OCI-LY7 (cell line): ENCODE measurements around the gene TXNL4A. TPM values are rescaled to one million over a fixed set of nuclear protein-coding genes. Genes with fewer than 3 reads are reported as not detected.
A peak's percentile ranks its signal among the peaks of the same experiment; 100 is the strongest.

Source experiments
- BruUV-seq: library from RNA; stranded (reverse); fragments of 400-500 nt; replicated peaks from 2 replicates; lab custom pipeline; 2021; lab: Mats Ljungman, UMichigan
- CTCF ChIA-PET: fragments of 300-600 bp; sonication (Branson Sonifier 250); formaldehyde crosslinking; loops from one replicate; lab custom pipeline; 2022; ENCODE audit warnings: antibody characterized with exemption; ENCODE audit not compliant: unreplicated experiment; lab: Charles Lee
- POLR2A ChIA-PET: fragments of 300-600 bp; sonication (Branson Sonifier 250); formaldehyde crosslinking; loops from one replicate; lab custom pipeline; 2022; ENCODE audit warnings: antibody characterized with exemption; lab: Charles Lee
- DNase-seq: peaks from one replicate; pipeline ENCODE4 v3.0.0-alpha.2; 2015; ENCODE audit warnings: low spot score
- H2AFZ ChIP-seq: fragments of 200-600 bp; sonication (generic), shearing (Covaris generic); 2 replicates; pipeline ENCODE4 v1.6.1; 2014; ENCODE audit warnings: mild to moderate bottlenecking, antibody characterized with exemption, low read length, moderate library complexity
- H3K27ac ChIP-seq: fragments of 200-600 bp; sonication (generic); 2 replicates; pipeline ENCODE4 v1.5.1; 2014; ENCODE audit warnings: mixed run types, low read depth, mild to moderate bottlenecking, moderate library complexity, low read length, inconsistent platforms; ENCODE audit not compliant: poor library complexity, severe bottlenecking
- H3K36me3 ChIP-seq: fragments of 200-600 bp; sonication (generic); 2 replicates; pipeline ENCODE4 v1.6.1; 2014; ENCODE audit warnings: mild to moderate bottlenecking, antibody characterized with exemption, low read length, moderate library complexity, mixed read lengths; ENCODE audit not compliant: insufficient read depth
- H3K4me1 ChIP-seq: fragments of 200-600 bp; sonication (generic); 2 replicates; pipeline ENCODE4 v1.5.1; 2014; ENCODE audit warnings: mild to moderate bottlenecking, low read length; ENCODE audit not compliant: insufficient read depth, poor library complexity, severe bottlenecking
- H3K4me2 ChIP-seq: fragments of 200-600 bp; sonication (generic); 2 replicates; pipeline ENCODE4 v1.6.1; 2014; ENCODE audit warnings: mild to moderate bottlenecking, low read length
- H3K4me3 ChIP-seq: fragments of 200-600 bp; sonication (generic); 2 replicates; pipeline ENCODE4 v1.5.1; 2014; ENCODE audit warnings: mild to moderate bottlenecking, low read depth, low read length; ENCODE audit not compliant: poor library complexity, severe bottlenecking
- H3K79me2 ChIP-seq: fragments of 200-600 bp; sonication (generic); 2 replicates; pipeline ENCODE4 v1.6.1; 2016; ENCODE audit warnings: low read depth, mild to moderate bottlenecking, low read length, moderate library complexity, mixed read lengths; ENCODE audit not compliant: insufficient read depth
- H3K9me2 ChIP-seq: fragments of 200-600 bp; sonication (generic); 2 replicates; pipeline ENCODE4 v1.6.1; 2016; ENCODE audit warnings: mild to moderate bottlenecking, low read length, mixed read lengths; ENCODE audit not compliant: insufficient read depth
- H3K9me3 ChIP-seq: fragments of 200-600 bp; sonication (generic); 2 replicates; pipeline ENCODE4 v1.6.1; 2014; ENCODE audit warnings: mild to moderate bottlenecking, mixed run types, low read length, mixed read lengths
- H4K20me1 ChIP-seq: fragments of 200-600 bp; sonication (generic); 2 replicates; pipeline ENCODE4 v1.6.1; 2014; ENCODE audit warnings: mild to moderate bottlenecking, antibody characterized with exemption, low read length, moderate library complexity, mixed read lengths; ENCODE audit not compliant: insufficient read depth
- EZH2phosphoT487 ChIP-seq: fragments of 200-600 bp; sonication (generic); IDR thresholded peaks from 2 replicates; pipeline ENCODE4 v1.6.1; 2018; ENCODE audit warnings: low read depth, borderline replicate concordance, mild to moderate bottlenecking, mixed run types, antibody characterized with exemption, low read length, moderate library complexity, mixed read lengths
- intact Hi-C: fragments of 100-400 bp; cut with micrococcal nuclease; formaldehyde crosslinking; loops from one replicate; pipeline ENCODE4 v1.10.0; 2022; ENCODE audit not compliant: unreplicated experiment
- total RNA-seq, 2 experiments: library from RNA; depleted of rRNA in 1 of 2; stranded (reverse); fragments of >200 nt in 1 of 2; shearing (Covaris generic) in 1 of 2; gene quantifications; 2 replicates each; pipeline ENCODE4 v1.2.3, GENCODE V29; 2014 to 2022
- TF ChIP-seq, protein P1 (sequence below): fragments of 200-600 bp; sonication (generic); conservative IDR thresholded peaks from 2 replicates; pipeline ENCODE4 v1.5.1; 2014; ENCODE audit warnings: mild to moderate bottlenecking, antibody characterized with exemption, low read length, moderate library complexity, mixed read lengths

The TXNL4A gene
- total RNA-seq, 2 experiments from 2014 or later, result 44.7 to 91.4 TPM

DNA sequence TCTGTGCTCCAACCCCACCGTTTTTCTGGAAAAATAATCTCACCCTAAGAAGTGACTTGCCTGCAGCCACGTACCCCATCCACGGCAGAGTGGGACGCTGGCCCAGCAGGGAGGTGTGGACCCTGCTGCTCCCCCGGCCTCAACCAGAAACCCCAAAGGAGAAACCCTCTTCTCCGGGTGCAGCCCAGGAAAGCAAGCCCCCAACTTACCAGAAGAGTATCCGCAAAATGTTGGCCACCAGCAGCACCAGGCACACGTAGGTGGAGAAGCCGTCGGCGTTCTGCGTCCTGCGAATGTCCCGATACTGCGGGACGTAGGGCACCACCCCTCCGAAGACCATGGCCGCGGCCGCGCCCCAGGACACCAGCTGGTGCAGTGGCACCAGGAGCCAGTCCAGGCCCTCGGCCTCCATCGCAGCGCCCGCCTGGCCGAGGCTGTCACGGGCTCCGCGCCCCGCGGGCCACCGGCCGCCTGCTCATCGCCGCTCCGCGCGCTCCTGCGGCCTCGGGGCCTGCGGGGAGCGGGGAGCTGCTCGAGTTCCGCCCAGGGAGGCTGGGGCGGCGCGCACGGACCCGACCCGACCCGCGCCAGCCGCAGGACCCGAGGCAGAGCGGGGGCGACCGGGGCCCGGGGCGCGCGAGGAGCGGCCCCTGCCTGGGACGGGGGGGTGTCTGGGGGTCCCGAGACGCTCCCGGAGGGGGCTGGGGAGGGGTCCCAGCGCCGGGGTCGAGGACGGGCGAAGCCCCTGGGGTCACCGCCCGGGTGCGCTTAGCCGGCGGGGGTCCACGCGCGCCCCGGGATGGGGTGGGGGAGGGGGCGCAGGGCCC is 37.6 kb downstream of the TXNL4A start:
- DNase-seq, result peak; percentile 25
- intact Hi-C loops, result no loop called here
- peaks cover 24% of the 10 kb centered on the region for H3K4me1 ChIP-seq
- peaks cover 5% of the 10 kb centered on the region; the same call in 1 of the 2 replicates for H4K20me1 ChIP-seq
- peak overlapping the region; percentile 98 for H3K4me2 ChIP-seq
- peak overlapping the region; percentile 76 for H3K27ac ChIP-seq
- H3K9me2 ChIP-seq, result no peaks in the 10 kb centered on the region
- CTCF ChIA-PET, result no interaction called here
- no peaks in the 10 kb centered on the region for H3K79me2 ChIP-seq
- POLR2A ChIA-PET, result no interaction called here
- no peaks in the 10 kb centered on the region for H3K9me3 ChIP-seq
- H3K36me3 ChIP-seq, result peaks cover 3% of the 10 kb centered on the region; the same call in 1 of the 2 replicates
- no TSS peak for BruUV-seq
- peak overlapping the region; percentile 77 for H3K4me3 ChIP-seq
- H2AFZ ChIP-seq, result 0 out of 2 replicates have a peak overlapping the region, but pooled peaks have one; percentile 19
- TF ChIP-seq, protein P1, sequence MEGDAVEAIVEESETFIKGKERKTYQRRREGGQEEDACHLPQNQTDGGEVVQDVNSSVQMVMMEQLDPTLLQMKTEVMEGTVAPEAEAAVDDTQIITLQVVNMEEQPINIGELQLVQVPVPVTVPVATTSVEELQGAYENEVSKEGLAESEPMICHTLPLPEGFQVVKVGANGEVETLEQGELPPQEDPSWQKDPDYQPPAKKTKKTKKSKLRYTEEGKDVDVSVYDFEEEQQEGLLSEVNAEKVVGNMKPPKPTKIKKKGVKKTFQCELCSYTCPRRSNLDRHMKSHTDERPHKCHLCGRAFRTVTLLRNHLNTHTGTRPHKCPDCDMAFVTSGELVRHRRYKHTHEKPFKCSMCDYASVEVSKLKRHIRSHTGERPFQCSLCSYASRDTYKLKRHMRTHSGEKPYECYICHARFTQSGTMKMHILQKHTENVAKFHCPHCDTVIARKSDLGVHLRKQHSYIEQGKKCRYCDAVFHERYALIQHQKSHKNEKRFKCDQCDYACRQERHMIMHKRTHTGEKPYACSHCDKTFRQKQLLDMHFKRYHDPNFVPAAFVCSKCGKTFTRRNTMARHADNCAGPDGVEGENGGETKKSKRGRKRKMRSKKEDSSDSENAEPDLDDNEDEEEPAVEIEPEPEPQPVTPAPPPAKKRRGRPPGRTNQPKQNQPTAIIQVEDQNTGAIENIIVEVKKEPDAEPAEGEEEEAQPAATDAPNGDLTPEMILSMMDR, result no peak
- TF ChIP-seq EZH2phosphoT487, result no peak

DNA sequence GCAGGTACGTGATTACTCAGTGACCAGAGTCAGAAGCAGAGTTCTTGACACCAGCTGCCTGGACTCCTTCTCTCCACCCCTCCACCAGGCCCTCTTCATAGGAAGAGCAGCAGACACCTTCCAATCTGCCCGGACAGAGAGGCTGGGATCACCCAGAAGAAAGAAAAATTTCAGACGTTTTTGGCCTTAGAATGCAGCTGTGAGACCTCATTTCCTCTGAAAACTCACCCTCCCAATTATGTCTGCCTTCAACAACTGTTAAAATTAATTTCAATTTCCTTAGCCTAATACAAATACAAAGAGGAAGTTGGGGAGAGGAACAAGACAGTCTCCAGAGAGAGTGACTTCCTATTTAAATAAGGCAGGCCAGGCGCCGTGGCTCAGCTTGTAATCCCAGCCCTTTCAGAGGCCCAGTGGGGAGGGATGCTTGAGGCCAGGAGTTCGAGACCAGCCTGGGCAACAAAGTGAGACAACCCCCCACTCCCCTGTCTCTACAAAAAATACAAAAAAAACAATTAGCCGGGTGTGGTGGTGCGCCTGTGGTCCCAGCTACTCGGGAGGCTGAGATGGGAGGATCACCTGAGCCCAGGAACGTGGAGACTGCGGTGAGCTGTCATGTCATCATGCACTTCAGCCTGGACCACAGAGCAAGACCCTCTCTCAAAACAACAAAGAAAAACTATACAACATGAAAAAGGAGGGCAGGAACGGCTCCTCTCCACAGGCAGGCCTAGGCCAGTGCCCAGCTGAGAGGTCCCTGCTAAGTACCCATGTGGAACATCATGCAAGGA is 38.5 kb downstream of the TXNL4A start:
- no TSS peak for BruUV-seq
- H3K4me2 ChIP-seq, result peak overlapping the region; percentile 98
- H3K9me3 ChIP-seq, result no peaks in the 10 kb centered on the region
- intact Hi-C loops, result loop anchor here (1.0 kb wide), 1 partner anchor 37 kb away; no protein-coding TSS in a partner anchor
- no peaks in the 10 kb centered on the region for H3K79me2 ChIP-seq
- peaks cover 5% of the 10 kb centered on the region; the same call in 1 of the 2 replicates for H4K20me1 ChIP-seq
- TF ChIP-seq, protein P1, result no peak
- no peak for TF ChIP-seq EZH2phosphoT487
- no peak overlapping the region for H2AFZ ChIP-seq
- H3K27ac ChIP-seq, result peak overlapping the region; percentile 76
- POLR2A ChIA-PET, result no interaction called here
- DNase-seq, result peak; percentile 76
- H3K4me3 ChIP-seq, result peak overlapping the region; percentile 77
- CTCF ChIA-PET, result no interaction called here
- no peaks in the 10 kb centered on the region for H3K9me2 ChIP-seq
- peaks cover 3% of the 10 kb centered on the region; the same call in 1 of the 2 replicates for H3K36me3 ChIP-seq
- H3K4me1 ChIP-seq, result peaks cover 24% of the 10 kb centered on the region
